ENCODE results near the gene CABCOCO1.

Gene CABCOCO1

DNA sequence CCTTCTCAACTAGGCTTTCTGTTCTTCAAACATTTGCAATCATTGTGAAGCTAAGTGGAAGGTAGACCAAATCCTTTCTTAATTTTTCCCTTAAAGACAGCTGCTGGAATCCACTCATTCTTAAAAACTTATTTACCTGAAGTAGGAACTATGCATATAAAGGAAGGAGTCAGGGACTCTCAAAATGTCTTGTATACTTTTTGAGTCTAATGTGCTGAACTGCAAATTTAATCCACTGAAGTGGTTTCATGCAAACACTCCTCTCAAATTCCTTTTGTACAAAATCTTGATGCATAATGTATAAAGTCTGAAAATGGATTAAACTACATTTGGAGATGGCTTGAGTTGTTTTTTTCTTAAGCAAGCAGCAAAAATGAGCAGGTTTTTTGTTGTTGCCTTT lies 118.0 kb downstream of the CABCOCO1 start:
- TF ChIP-seq FOXP2 (optimal IDR thresholded peaks at IDR 0.05; ENCODE audit: borderline replicate concordance, extremely low read depth, extremely low read length, insufficient read depth) (no peak), TAF1 (IDR thresholded peaks at IDR 0.05; ENCODE audit: borderline replicate concordance, insufficient read depth, low read length) (no peak)

GRCh38 chr10:61781969-61782403 lies 119.3 kb downstream of the CABCOCO1 start:
- TF ChIP-seq FOXP2 (optimal IDR thresholded peaks at IDR 0.05; ENCODE audit: borderline replicate concordance, extremely low read depth, extremely low read length, insufficient read depth) (no peak), REST (IDR thresholded peaks at IDR 0.05; ENCODE audit: insufficient read depth in 1 of 2, low read depth in 2 of 2, low read length in 2 of 2) (no peak), SIN3A (IDR thresholded peaks at IDR 0.05; ENCODE audit: borderline replicate concordance, insufficient read depth, low read length) (no peak), POLR2AphosphoS5 (IDR thresholded peaks at IDR 0.05; ENCODE audit: low read depth, low read length) (no peak), TAF1 (IDR thresholded peaks at IDR 0.05; ENCODE audit: borderline replicate concordance, insufficient read depth, low read length) (no peak)

GRCh38 chr10:61784354-61785133 lies 121.8 kb downstream of the CABCOCO1 start:
- TF ChIP-seq TAF1 (IDR thresholded peaks at IDR 0.05; ENCODE audit: borderline replicate concordance, insufficient read depth, low read length), result no peak
- TF ChIP-seq FOXP2 (optimal IDR thresholded peaks at IDR 0.05; ENCODE audit: borderline replicate concordance, extremely low read depth, extremely low read length, insufficient read depth), result no peak
- no peak for TF ChIP-seq SIN3A (IDR thresholded peaks at IDR 0.05; ENCODE audit: borderline replicate concordance, insufficient read depth, low read length)
- no peak for TF ChIP-seq REST (IDR thresholded peaks at IDR 0.05; ENCODE audit: insufficient read depth in 1 of 2, low read depth in 2 of 2, low read length in 2 of 2)
- TF ChIP-seq POLR2AphosphoS5 (IDR thresholded peaks at IDR 0.05; ENCODE audit: low read depth, low read length), result no peak

DNA sequence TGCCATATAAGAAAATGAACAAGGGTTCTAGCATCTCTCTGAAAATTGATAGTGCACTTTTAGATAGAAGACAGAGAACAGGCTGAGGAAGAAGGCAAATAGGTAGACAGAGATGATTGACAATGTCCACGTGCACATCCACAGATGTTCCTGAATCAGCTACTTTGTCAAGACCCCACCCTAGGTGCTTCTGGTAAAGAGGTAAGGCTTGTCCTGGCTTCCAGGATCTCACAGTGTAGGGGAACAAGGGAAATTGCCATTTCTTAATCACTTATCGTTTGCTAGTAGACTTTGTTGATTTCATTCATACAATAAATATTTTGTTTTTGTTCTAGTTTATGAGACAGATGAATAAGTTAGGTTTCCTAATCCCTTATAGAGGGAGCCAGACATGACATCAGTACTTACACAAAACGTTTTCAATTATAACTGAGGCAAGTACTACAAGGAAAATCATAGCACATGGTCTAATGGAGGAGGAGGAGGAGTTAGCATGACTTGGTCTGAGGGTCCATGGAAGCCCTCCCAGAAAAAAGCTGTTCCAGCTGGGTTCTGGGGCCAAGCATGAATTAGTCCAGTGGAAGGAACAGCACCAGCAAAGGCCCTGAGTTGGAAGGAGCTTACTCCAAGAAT lies 122.9 kb downstream of the CABCOCO1 start:
- TF ChIP-seq FOXP2 (optimal IDR thresholded peaks at IDR 0.05; ENCODE audit: borderline replicate concordance, extremely low read depth, extremely low read length, insufficient read depth) (no peak), TAF1 (IDR thresholded peaks at IDR 0.05; ENCODE audit: borderline replicate concordance, insufficient read depth, low read length) (no peak), POLR2AphosphoS5 (IDR thresholded peaks at IDR 0.05; ENCODE audit: low read depth, low read length) (no peak), REST (IDR thresholded peaks at IDR 0.05; ENCODE audit: insufficient read depth in 1 of 2, low read depth in 2 of 2, low read length in 2 of 2) (no peak), SIN3A (IDR thresholded peaks at IDR 0.05; ENCODE audit: borderline replicate concordance, insufficient read depth, low read length) (no peak)

- no peak for TF ChIP-seq TAF1 (IDR thresholded peaks at IDR 0.05; ENCODE audit: borderline replicate concordance, insufficient read depth, low read length)
- TF ChIP-seq FOXP2 (optimal IDR thresholded peaks at IDR 0.05; ENCODE audit: borderline replicate concordance, extremely low read depth, extremely low read length, insufficient read depth), result no peak
- no peak for TF ChIP-seq REST (IDR thresholded peaks at IDR 0.05; ENCODE audit: insufficient read depth in 1 of 2, low read depth in 2 of 2, low read length in 2 of 2)
- TF ChIP-seq POLR2AphosphoS5 (IDR thresholded peaks at IDR 0.05; ENCODE audit: low read depth, low read length), result no peak
- TF ChIP-seq SIN3A (IDR thresholded peaks at IDR 0.05; ENCODE audit: borderline replicate concordance, insufficient read depth, low read length), result no peak
Observed at GRCh38 chr10:61786728-61787127, 124.0 kb downstream of the CABCOCO1 start.

Data from PFSK-1 (cell line).